Mammary epithelial cell (primary cell): ENCODE data around the gene HOXB2.

Experiments used
- EZH2 ChIP-seq: IDR thresholded peaks from 2 replicates; pipeline ENCODE4 v1.6.1; 2012; ENCODE audit warnings: low read length, inconsistent platforms, borderline replicate concordance
- TF ChIP-seq, protein P1 (sequence below), 2 donors: IDR thresholded peaks in 1 of 2; conservative IDR thresholded peaks in 1 of 2; 2 replicates each; pipeline ENCODE4 v1.5.1; 2011 to 2012; ENCODE audit warnings: inconsistent platforms in 2 of 2, low read length in 2 of 2, mild to moderate bottlenecking in 2 of 2, control low read depth in 1 of 2, low read depth in 1 of 2; ENCODE audit not compliant: insufficient read depth in 1 of 2; ENCODE audit errors: extremely low read depth in 1 of 2

DNA sequence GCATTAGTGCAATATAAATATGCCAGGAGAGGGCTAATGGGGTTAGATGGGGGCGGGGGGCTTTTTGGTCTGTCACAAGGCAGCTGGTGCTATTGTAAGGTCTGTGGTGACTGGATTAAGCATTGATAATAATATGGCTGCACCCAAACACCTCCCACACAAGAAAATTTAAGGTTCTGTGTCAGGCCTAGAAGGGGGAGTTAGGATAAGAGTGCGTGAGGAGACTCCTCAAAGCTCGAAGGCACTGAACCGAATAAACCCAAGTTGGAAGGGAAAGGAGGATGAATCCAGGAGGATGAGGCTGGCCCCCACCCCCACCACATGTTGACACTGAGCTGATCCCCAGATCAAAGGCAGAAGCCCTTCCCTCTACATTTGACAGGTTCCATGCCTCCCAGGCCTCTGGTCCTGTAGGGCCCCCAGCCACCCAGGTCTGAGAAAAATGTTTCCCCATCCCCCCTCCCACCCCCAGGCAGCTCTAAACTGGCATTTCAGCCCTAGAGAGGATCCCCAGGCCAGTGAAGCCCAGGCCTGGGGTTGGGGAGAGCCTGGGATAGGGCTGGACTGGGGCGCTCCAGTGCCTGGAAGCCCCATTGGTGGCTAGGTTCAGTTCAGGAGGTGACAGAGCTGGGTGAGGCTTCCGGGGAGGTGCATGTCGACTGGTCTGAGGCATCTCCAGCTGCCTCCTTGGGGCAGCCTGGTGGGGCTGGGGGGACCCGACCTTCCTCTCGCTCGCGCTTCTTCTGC is 15.8 kb downstream of the HOXB2 start:
- TF ChIP-seq, protein P1, sequence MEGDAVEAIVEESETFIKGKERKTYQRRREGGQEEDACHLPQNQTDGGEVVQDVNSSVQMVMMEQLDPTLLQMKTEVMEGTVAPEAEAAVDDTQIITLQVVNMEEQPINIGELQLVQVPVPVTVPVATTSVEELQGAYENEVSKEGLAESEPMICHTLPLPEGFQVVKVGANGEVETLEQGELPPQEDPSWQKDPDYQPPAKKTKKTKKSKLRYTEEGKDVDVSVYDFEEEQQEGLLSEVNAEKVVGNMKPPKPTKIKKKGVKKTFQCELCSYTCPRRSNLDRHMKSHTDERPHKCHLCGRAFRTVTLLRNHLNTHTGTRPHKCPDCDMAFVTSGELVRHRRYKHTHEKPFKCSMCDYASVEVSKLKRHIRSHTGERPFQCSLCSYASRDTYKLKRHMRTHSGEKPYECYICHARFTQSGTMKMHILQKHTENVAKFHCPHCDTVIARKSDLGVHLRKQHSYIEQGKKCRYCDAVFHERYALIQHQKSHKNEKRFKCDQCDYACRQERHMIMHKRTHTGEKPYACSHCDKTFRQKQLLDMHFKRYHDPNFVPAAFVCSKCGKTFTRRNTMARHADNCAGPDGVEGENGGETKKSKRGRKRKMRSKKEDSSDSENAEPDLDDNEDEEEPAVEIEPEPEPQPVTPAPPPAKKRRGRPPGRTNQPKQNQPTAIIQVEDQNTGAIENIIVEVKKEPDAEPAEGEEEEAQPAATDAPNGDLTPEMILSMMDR (conservative IDR thresholded peaks at IDR 0.05 in 1 of 2, IDR thresholded peaks at IDR 0.05 in 1 of 2; ENCODE audit: extremely low read depth in 1 of 2, insufficient read depth in 1 of 2, low read depth in 1 of 2, low read length in 2 of 2), result no peak
- TF ChIP-seq EZH2, result no peak
